Small intestine (tissue), 7 donors: ENCODE results near the gene PRIMA1. TPM values are rescaled to one million over a fixed set of nuclear protein-coding genes. Genes with fewer than 3 reads are reported as not detected.

Source experiments
- DNase-seq, 2 donors: peaks; one replicate each; pipeline versions ENCODE4 v3.0.0 to v3.0.0-alpha.2; 2013
- FAIRE-seq: peaks from 2 replicates; lab custom pipeline; 2012; peaks lifted over from hg19 to GRCh38; lab: Jason Lieb, UNC
- H3K27ac ChIP-seq, 3 donors: one replicate each; pipeline ENCODE4 v1.5.1; 2013; ENCODE audit warnings: low read length in 2 of 3, mild to moderate bottlenecking in 2 of 3, control low read depth in 1 of 3, inconsistent platforms in 1 of 3, low read depth in 1 of 3, moderate library complexity in 1 of 3
- H3K27me3 ChIP-seq, 3 donors: one replicate each; pipeline ENCODE4 v1.6.1; 2013; ENCODE audit warnings: low read length in 3 of 3, inconsistent platforms in 1 of 3; ENCODE audit not compliant: control insufficient read depth in 3 of 3, insufficient read depth in 3 of 3
- H3K36me3 ChIP-seq, 3 donors: one replicate each; pipeline ENCODE4 v1.6.1; 2013; ENCODE audit warnings: low read length in 3 of 3, inconsistent platforms in 1 of 3, low read depth in 1 of 3, mild to moderate bottlenecking in 1 of 3, moderate library complexity in 1 of 3; ENCODE audit not compliant: control insufficient read depth in 3 of 3, insufficient read depth in 2 of 3
- H3K4me1 ChIP-seq, 3 donors: one replicate each; pipeline ENCODE4 v1.6.1; 2013; ENCODE audit warnings: low read length in 2 of 3, inconsistent platforms in 1 of 3, low read depth in 1 of 3, mild to moderate bottlenecking in 1 of 3, moderate library complexity in 1 of 3; ENCODE audit not compliant: control insufficient read depth in 3 of 3, insufficient read depth in 2 of 3
- H3K4me3 ChIP-seq, 3 donors: one replicate each; pipeline ENCODE4 v1.5.1; 2013; ENCODE audit warnings: low read length in 3 of 3, control low read depth in 1 of 3, inconsistent platforms in 1 of 3, low read depth in 1 of 3, mild to moderate bottlenecking in 1 of 3, moderate library complexity in 1 of 3
- H3K9me3 ChIP-seq, 2 donors: one replicate each; pipeline ENCODE4 v1.6.1; 2013; ENCODE audit warnings: low read depth in 1 of 2, low read length in 1 of 2; ENCODE audit not compliant: control insufficient read depth in 2 of 2, insufficient read depth in 1 of 2
- WGBS, 3 donors: extraction: QIAGEN DNeasy Blood & Tissue Kit; methylation state at CpG; one replicate each; pipeline ENCODE4 v1.1.7; 2013; 5-methylcytosine and 5-hydroxymethylcytosine counted together
- polyA plus RNA-seq, 4 donors: library from polyadenylated mRNA; stranded (reverse) in 3 of 4; unstranded in 1 of 4; fragments of 200-250 nt in 3 of 4; fragments of 120-200 nt in 1 of 4; gene quantifications; one replicate each; pipeline versions ENCODE4 v1.2.1 to v1.2.3, GENCODE V29; 2013
- donor health status: healthy with polysubstance abuse.
- donor health status: control.
- donor health status: control.
- donor health status: Bipolar disorder and iron deficiency.
- donor health status: healthy.

PRIMA1 gene
- polyA plus RNA-seq, 4 donors, result 0.22 to 10.4 (median 1.5) TPM

- no peak overlapping the region for H3K4me3 ChIP-seq
- no peaks in the 10 kb centered on the region for H3K9me3 ChIP-seq
- peaks cover 0 to 3% (median 0%) of the 10 kb centered on the region in 3 donors for H3K36me3 ChIP-seq
- H3K27ac ChIP-seq, result no peak overlapping the region
- no peaks in the 10 kb centered on the region for H3K27me3 ChIP-seq
- WGBS, 3 donors, result 72 to 81% (median 77%) methylated on average over 12 of the region's 12 CpGs
- DNase-seq, result no peak
- no peaks in the 10 kb centered on the region for H3K4me1 ChIP-seq
- no peak for FAIRE-seq
Measured at GRCh38 chr14:93720076-93720815, 68.0 kb downstream of the PRIMA1 start.

GRCh38 chr14:93719256-93719655 is 69.0 kb downstream of the PRIMA1 start:
- no peaks in the 10 kb centered on the region for H3K4me1 ChIP-seq
- FAIRE-seq, result no peak

GRCh38 chr14:93717668-93718320 is 70.5 kb downstream of the PRIMA1 start:
- Histone ChIP-seq H3K27ac (no peak overlapping the region), H3K27me3 (no peaks in the 10 kb centered on the region), H3K4me3 (no peak overlapping the region), H3K36me3 (peaks cover 0 to 3% (median 0%) of the 10 kb centered on the region in 3 donors), H3K4me1 (no peaks in the 10 kb centered on the region), H3K9me3 (no peaks in the 10 kb centered on the region)
- FAIRE-seq, result no peak
- DNase-seq, result no peak
- WGBS, 3 donors, result 81 to 85% (median 83%) methylated on average over 13 of the region's 13 CpGs

More at GRCh38 chr14:93719256-93719655, 69.0 kb downstream of the PRIMA1 start:
- H3K4me3 ChIP-seq, result no peak overlapping the region
- no peak for DNase-seq
- no peaks in the 10 kb centered on the region for H3K9me3 ChIP-seq
- H3K36me3 ChIP-seq, result peaks cover 0 to 3% (median 0%) of the 10 kb centered on the region in 3 donors
- 78 to 87% (median 83%) methylated on average over 3 of the region's 3 CpGs for WGBS, 3 donors
- no peak overlapping the region for H3K27ac ChIP-seq
- H3K27me3 ChIP-seq, result no peaks in the 10 kb centered on the region

- H3K36me3 ChIP-seq, result peaks cover 0 to 3% (median 0%) of the 10 kb centered on the region in 3 donors
- FAIRE-seq (no peak), DNase-seq (no peak)
- 80 to 86% (median 85%) methylated on average over 14 of the region's 14 CpGs for WGBS, 3 donors
- H3K9me3 ChIP-seq, result no peaks in the 10 kb centered on the region
- no peaks in the 10 kb centered on the region for H3K27me3 ChIP-seq
- H3K4me1 ChIP-seq, result no peaks in the 10 kb centered on the region
- H3K4me3 ChIP-seq, result no peak overlapping the region
- no peak overlapping the region for H3K27ac ChIP-seq
Measured at GRCh38 chr14:93716746-93717667, 71.3 kb downstream of the PRIMA1 start.

GRCh38 chr14:93716002-93716745 is 72.1 kb downstream of the PRIMA1 start:
- H3K27me3 ChIP-seq, result no peaks in the 10 kb centered on the region
- DNase-seq (no peak), FAIRE-seq (no peak)
- no peak overlapping the region for H3K27ac ChIP-seq
- H3K9me3 ChIP-seq, result no peaks in the 10 kb centered on the region
- peaks cover 0 to 3% (median 0%) of the 10 kb centered on the region in 3 donors for H3K36me3 ChIP-seq
- 75 to 87% (median 85%) methylated on average over 8 of the region's 8 CpGs for WGBS, 3 donors
- H3K4me1 ChIP-seq, result no peaks in the 10 kb centered on the region
- no peak overlapping the region for H3K4me3 ChIP-seq

GRCh38 chr14:93715279-93715927 is 72.9 kb downstream of the PRIMA1 start:
- H3K4me1 ChIP-seq, result no peaks in the 10 kb centered on the region
- DNase-seq (no peak), FAIRE-seq (no peak)
- H3K36me3 ChIP-seq, result no peaks in the 10 kb centered on the region
- no peak overlapping the region for H3K27ac ChIP-seq
- H3K9me3 ChIP-seq, result no peaks in the 10 kb centered on the region
- no peak overlapping the region for H3K4me3 ChIP-seq
- no peaks in the 10 kb centered on the region for H3K27me3 ChIP-seq
- 62 to 72% (median 68%) methylated on average over 13 of the region's 13 CpGs for WGBS, 3 donors

GRCh38 chr14:93714605-93715004 is 73.7 kb downstream of the PRIMA1 start:
- Histone ChIP-seq H3K4me3 (no peak overlapping the region), H3K27me3 (peaks cover 0 to 2% (median 0%) of the 10 kb centered on the region in 3 donors), H3K9me3 (no peaks in the 10 kb centered on the region), H3K27ac (no peak overlapping the region), H3K4me1 (no peaks in the 10 kb centered on the region), H3K36me3 (no peaks in the 10 kb centered on the region)
- WGBS, 3 donors, result 71 to 79% (median 72%) methylated on average over 7 of the region's 7 CpGs
- no peak for FAIRE-seq
- DNase-seq, result no peak
